Measurements from ENCODE around the gene PPIL1. TPM values are rescaled to one million over a fixed set of nuclear protein-coding genes. Genes with fewer than 3 reads are reported as not detected.

PPIL1 gene
- total RNA-seq, 2 donors from 2014 or later: 52.4 to 56.3 TPM

DNA sequence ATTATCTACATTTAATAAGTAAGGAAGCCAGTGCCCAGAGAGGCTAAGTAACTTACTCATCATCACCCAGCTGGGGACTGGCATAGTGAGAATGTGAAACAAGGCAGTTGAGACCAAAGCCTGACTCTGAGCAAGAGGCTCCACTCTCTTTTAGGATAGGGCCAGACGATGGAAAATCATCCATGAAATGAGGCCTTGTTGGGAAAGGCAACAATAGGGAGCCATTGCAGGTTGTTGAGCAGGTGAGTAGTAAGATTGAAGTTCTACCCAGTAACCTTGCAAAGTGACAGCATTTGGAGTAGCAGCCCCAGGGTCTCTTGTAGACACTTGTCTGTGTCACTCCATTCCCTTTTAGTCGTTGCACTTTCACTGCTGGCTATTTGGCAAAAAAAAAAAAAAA lies 32.8 kb downstream of the PPIL1 start:
- intact Hi-C loops (cut with DNase I): no loop called here
- DNase-seq (no peak), ATAC-seq (no peak)

DNA sequence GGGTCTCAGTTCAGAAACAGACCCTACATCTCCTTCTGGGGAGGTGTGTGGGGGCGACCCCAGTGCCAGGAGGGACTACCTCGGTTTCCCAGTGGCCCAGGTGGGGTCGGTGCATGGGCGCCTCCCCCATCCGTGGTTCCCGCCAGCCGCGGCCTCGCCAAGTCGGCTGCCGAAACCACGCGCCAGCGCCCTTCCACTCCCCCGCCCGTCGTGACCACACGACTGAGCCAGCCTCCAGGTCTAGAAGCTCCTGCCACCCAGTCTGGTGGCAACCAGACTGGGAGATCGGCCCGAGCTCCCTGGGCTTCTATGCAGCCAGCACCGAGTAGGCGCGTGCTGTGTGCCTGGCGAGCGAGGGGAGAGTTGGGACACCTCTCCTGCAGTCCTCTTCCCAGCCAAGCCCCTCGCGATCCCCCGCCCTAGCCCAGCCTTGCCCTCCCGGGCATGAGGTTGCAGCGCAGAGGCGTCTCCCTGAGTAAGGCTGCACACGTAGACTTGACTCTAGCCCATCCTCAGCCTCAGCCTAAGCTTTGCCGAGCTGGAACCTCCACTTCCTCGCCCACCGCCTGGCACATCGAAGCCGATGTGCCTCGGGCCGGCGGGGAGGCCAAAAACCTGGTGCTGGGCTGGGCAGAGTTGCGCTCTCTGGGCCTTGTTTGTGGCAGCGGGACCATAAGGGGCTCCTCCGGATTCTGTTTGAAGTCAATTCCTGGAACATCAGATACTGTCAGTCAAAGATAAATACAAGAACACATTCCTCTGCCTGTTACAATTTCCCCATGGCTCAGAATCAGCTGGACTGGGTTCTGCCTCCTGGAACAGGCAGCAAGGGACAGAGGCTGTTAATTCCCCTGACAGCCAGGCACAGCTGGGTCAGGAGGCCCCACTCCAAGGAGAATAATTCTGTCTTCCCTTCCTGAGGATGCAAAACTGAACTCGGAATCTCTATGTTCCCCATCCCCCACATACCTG lies 33.9 kb downstream of the PPIL1 start:
- ATAC-seq (peak; percentile 18 to 36), DNase-seq (peak; percentile 51)
- intact Hi-C loops (cut with DNase I): no loop called here

DNA sequence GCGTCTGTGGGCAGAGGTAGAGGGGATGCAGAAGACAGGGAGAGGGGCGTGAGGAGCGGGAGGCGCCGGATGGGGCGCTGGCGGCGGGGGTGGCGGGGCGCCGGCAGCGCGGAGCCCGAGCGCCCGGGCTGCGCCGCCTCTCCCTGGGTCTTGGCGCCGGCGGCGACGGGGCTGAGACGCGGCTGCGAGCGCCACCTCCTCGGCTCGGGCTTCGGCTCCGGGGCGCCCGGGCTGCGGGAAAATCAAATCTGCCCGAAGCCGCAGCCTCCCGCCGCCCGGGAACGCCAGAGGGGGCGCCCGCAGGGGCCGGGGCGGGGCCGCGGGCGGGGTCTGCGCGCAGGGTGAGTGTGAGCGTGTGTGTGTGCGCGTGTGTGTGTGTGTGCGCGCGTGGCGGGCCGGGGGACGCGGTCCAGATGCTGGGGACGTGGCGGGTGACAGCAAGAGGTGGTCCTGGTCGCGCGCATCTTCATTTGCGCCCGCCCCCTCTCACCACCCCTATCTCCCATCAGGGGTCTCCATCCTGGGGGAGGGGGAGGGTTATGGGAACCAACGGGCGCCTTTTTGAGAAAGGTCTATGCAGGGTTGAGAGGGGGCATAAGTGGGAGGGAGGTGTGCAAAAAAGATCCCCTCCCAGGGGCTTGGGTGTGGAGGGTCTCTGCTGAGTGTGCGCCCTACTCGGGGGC lies 34.7 kb downstream of the PPIL1 start:
- DNase-seq (peak; percentile 75), ATAC-seq (peak; percentile 46 to 69)
- intact Hi-C loops (cut with DNase I): loop anchor here in 1 of 2 donors (10.0 kb wide), 1 partner anchor 65 kb away; no protein-coding TSS in a partner anchor

DNA sequence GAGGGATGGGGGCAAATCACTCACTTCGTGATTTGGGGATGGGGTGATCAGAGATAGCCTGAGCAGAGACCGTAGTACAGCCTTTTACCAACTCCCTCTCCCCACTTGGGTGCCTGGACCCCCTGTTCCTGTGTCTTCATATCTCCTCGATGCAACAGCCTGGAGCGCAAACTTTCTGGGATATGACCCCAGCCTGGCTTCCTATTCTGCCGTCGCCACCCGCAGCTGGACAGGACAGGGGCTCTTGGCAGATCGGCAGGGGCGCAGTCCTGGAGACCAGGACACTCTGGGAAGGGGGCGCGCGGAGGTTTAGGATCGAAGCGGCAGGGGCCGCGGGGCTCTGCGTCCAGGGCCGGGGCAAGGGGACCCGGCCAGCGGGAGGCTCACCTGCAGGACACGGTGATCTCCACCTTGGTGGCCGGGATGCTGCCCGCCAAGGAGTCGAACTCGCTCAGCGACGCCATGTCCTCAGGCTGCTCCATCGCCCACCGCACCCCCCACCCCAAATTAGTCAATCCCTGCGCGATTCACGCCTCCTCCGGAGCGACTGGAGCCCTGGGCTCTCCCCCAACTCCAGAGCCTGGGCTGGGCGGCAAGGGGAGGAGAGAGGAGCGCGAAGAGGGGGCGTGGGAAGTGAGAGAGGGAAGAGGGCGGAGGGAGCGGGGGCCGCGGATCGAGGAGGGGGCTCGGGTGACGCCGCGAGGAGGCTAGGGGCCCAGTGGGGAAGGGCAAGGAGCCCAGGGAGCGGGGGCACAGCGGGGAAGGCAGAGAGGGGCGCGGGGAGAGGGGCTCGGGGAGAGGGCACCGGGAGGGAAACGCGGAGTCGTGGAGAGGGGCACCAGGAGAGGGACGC lies 35.5 kb downstream of the PPIL1 start, which contains the start of gene CPNE5:
Gene CPNE5, minus strand, starts transcription at position 549 of the 853 bp plus-strand sequence. Its CDS starts 67 bp downstream, at position 482.
- intact Hi-C loops (cut with DNase I): loop anchor here in 1 of 2 donors (10.0 kb wide), 1 partner anchor 64 kb away; no protein-coding TSS in a partner anchor
- peak; percentile 41 to 53 for ATAC-seq
- peak; percentile 52 for DNase-seq

DNA sequence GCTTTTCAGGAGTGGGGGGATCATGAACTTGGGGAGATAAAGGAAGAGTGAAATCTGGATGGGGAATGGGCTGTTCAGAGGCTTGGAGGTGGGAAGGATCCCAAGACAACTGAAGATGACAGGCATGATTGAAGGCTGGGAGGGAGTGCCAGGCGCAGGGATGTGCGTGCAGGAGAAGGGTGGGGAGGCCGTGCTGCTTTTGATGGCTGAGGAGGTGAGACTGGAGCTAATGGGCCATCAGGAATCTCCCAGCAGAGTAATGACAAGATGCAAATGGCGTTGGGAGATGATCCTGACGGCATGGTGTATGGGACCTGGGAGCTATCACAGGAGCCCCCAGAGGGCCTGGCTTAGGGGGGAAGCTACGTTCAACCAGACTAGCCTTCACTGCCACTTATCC lies 36.9 kb downstream of the PPIL1 start:
- intact Hi-C loops (cut with DNase I): loop anchor here in 1 of 2 donors (10.0 kb wide), 1 partner anchor 63 kb away; no protein-coding TSS in a partner anchor
- DNase-seq (no peak), ATAC-seq (no peak)

DNA sequence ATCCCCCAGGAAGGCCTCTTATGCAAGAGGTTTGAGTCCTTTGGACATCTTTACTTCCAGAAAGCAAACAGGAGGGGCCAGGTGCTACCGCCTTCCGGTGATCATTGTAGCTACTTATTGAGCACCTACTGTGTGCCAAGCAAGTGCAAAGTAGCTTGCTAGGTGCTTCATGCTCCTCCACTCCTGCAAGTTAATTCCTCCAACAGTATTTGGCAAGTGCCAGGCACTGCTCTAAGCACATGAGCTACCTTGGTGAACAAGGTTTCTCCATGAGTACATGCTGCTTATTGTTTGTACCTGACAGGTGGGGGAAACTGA lies 37.6 kb downstream of the PPIL1 start:
- DNase-seq (no peak), ATAC-seq (no peak)
- intact Hi-C loops (cut with DNase I): loop anchor here in 1 of 2 donors (10.0 kb wide), 1 partner anchor 62 kb away; no protein-coding TSS in a partner anchor

DNA sequence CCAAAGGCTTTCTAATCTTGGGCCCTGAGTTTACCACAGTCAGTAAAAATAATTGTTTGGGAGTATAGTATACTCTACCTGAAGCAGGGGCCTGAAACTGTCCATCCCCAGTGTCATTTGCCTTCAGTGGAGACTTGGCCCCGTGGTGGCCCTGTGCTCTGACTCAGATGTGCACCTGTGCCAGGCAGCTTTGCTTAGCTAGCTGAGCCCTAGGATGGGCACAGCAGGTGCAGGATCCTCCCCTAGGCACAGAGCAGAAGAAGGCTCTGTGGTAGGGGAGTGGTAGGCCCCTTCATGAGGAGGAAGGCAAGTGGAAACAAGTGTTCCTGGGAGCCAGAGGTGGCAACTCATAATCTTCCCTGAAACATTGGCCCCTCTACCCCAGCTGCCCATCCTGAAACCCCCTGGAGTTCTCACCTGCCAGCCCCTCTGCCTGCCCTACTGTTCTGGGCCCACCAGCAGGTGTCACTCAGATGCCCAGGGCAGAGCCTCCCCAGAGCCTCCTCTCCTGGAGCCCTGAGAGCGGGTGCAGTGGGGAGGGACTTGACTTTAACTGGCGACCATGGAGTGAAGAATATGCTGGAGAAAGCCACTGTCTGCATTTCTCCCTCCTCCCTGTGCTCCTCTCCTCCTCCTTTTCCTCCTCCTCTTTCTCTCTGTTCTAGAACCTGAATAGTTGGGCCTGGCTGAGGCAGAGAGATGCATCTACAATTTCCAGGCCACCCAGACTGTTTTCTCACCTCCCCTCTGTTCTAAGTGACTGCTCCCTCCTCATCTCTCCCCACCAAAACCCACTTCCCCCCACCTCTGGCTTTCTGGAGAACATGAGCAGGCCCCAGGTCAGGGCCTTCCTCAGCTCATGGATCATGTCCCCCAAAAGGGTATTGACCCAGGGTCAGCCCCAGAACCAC lies 38.2 kb downstream of the PPIL1 start:
- intact Hi-C loops (cut with DNase I): loop anchor here in 1 of 2 donors (10.0 kb wide), 1 partner anchor 62 kb away; no protein-coding TSS in a partner anchor
- ATAC-seq: no peak
- DNase-seq: no peak

DNA sequence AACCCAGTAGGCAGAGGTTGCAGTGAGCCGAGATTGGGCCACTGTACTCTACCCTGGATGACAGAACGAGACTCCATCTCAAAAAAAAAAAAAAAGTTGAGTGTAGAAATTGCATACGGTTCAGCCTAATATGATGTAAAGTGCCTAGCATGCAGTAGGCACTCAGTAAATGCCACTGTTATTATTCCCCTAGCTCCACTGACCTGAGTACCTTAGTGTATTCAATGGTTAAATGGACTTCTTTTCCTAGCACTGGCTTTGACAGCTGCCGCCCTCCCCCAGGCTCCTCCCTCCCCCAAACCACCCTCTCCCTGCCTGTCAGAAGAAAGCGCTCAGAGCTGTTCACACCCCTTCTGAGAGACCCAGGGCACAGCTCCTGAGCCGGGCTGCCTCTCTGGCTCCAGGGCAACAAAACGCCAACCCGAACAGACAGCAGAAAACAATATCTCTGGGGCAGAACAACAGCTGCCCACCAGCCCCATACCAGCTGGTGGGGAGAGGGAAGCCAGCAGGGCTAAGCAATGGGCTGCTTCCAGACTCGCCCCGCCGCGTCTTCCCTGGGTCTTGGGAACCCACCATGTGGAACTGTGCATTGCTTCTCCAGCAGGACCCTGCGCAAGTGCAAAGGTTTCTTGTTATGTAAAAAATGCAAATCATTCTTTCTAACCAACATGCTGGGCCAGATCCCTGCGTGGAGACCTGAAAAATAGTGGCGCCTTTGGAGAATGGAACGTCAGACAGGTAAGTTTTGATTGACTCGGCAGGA lies 39.8 kb downstream of the PPIL1 start:
- no peak for DNase-seq
- intact Hi-C loops (cut with DNase I): loop anchor here in 1 of 2 donors (10.0 kb wide), 1 partner anchor 60 kb away; no protein-coding TSS in a partner anchor

DNA sequence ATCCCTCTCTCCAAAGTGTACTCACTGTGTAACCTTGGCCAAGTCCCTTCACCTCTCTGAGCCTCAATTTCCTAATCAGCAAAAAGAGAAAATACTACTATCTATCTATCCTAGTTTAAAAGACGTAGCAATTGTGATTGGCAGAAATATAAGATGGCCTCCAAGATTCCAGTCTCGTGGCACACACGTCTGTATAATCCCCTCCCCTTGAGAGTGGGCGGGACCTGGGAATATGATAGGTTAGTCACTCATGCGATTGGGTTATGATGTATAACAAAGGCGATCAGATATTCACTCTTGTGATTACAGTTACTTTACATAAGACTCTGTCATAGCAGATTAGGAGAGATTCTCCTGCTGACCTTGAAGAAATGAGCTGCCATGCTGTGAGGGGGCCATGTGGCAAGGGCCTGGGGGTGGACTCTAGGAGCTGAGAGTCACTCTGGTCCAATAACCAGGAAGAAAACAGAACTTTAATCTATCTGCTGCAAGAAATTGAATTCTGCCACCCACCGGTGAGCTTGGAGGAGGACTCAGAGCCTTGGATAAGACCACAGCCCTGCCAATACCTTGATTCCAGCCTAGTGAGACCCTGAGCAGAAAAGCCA lies 41.3 kb downstream of the PPIL1 start:
- intact Hi-C loops (cut with DNase I): loop anchor here in 1 of 2 donors (10.0 kb wide), 1 partner anchor 58 kb away; no protein-coding TSS in a partner anchor
- no peak for DNase-seq
- ATAC-seq: no peak

More for the DNA sequence above, 39.8 kb downstream of the PPIL1 start:
- ATAC-seq: peak; percentile 25 to 56

DNA sequence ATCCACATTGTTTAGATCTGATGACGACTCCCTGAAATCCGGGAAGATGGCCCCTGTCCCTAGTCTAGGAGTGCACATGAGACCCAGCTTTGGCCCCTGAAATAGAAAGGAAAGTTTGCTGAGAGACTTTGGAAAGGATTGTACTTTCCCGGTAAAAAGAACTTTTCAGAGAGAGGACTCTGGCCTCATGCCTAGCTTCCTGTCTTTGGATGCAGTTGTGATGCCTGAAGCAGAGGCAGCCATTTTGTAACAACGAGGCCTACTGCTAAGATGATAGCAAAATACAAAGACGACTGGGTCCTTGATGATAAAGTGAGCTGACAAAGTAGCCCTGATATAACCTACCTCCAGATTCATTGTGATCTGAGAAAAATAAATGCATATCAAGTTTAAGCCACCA lies 42.3 kb downstream of the PPIL1 start:
- intact Hi-C loops (cut with DNase I): loop anchor here in 1 of 2 donors (10.0 kb wide), 1 partner anchor 58 kb away; no protein-coding TSS in a partner anchor
- ATAC-seq: no peak
- no peak for DNase-seq

DNA sequence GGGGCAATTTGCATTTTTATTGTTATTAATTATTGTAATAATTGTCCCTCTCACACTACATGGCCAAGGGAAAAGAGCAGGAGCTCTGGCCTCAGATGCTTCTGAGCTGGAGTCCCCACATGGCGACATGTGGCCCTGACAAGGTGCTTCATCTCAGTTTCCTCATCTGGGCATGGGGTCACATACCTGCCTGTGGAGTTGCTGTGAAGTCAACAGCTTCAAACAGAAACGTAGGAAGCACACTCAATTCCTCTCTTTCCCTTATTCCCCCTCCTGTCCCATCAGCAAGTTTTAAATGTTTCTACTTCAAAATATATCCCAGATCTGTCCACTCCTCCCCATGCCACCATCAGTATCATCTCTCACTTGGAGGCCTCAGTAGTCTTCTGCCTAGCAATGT lies 44.0 kb downstream of the PPIL1 start:
- no peak for DNase-seq
- intact Hi-C loops (cut with DNase I): loop anchor here in 1 of 2 donors (10.0 kb wide), 1 partner anchor 56 kb away; no protein-coding TSS in a partner anchor
- ATAC-seq: no peak

DNA sequence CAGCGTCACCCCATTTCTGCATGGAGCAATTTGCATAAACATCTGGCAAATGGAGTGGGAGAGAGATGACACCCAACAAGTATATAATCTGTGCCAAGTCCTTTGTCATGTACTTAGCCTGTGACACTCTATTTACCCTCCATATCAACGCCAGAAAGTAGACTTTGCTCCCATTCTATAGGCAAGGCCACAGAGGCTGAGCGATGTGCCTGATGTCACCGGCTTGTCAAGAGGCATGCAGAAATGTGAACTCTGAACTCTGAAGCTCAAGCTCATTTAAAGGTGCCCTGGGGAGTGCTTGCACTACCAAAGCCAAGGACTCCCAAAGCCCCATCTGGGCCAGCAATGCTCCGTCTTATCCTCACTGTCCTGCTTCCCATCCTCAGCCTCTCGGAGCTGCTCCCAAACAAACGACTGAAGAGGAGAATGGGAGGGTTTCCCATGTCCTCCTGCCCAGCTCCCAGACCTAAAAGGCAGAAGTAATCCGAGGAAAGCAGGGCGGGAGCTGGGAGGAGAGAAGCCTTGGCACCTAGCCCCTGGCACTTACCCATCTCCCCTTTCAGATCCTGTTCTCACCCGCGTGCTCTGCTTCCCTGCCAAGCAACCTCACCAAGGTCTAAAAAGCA lies 44.6 kb downstream of the PPIL1 start:
- peak; percentile 81 for DNase-seq
- peak; percentile 66 to 83 for ATAC-seq
- intact Hi-C loops (cut with DNase I): loop anchor here in 1 of 2 donors (10.0 kb wide), 1 partner anchor 55 kb away; no protein-coding TSS in a partner anchor

DNA sequence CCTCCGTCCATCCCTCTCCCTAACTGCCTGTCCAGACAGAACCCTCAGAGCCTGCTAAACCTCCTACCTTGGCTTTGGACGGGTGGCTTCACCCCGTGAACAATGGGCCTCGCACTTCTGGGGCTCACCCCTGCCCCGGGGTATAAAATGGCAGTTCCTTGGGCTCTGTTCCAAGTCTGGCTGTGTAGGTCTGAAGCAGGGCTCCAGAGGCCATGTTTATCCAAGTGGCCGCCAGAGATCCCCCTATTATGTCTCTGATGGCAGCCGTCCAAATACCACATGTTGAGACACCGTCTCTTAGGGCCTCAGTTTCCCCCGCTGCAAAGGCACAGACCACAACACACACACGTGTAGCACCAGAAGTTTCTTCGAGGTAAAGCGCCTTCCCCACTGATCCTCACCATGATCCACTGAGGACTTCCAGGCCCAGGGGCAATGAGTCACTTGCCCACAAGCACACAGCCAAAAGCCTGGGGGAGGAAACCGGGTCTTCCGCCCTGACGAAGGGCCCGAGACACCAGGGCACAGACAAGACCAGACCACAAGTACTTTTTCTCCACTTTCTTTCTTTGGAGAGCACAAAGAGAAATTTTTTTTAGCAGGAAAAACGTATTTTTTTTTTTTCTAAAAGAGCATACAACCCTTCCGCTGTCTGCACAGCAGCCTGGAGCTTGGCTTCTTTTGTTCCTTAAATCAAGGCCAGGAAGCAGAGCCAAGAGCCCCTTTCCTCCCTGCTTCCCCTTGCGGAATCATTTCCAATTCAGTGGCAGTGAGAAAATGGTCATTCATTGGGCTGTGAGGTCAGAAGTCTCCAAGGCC lies 47.1 kb downstream of the PPIL1 start:
- ATAC-seq: peak; percentile 28 to 64
- intact Hi-C loops (cut with DNase I): no loop called here
- DNase-seq: peak; percentile 82

DNA sequence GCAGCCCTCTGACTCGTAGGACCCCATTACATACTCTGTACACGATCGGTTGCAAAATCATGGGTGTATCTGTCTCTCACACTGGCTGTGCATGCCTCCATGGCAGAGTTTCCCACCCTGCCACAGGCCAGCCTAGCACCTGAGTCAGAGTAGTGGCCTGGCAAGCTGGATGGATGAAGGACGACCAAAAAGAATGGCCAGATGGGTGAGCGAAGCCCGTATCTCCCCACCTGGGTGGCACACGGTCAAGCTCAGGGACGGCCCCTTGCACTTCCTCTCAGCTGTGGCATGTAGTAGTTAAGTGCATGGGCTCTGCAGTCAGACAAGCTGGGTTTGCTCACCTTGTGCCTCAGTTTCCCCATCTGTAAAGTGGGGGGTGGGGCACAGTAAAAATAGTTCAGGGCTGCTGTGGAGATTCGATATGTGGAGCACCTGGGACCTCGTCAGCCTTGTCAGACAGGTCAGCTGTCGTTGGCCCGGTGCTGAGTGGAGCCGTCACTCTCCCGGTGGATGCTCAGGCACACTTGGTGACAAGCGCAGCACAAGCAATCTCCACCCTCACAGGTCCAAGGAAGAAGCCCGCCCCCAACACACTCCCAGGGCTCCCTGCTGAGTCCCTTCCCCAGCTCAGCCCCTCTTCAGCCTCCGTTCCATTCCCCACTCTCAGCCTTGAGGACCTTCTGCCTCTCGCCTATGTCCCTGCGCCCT lies 47.9 kb downstream of the PPIL1 start:
- DNase-seq (no peak), ATAC-seq (no peak)
- intact Hi-C loops (cut with DNase I): no loop called here
